NCI-H2107 treated with DMSO at 0.1 percent for 48 hours (cell line): Measurements from ENCODE around the gene CITED2.
"Not testable (repeated sequence)": the region's sequence is repeated elsewhere in the genome, so short reads cannot be mapped to it uniquely, and the experiment has no call there.

Experiments used
- DNase-seq: peaks from one replicate; lab custom pipeline; 2025; ENCODE audit not compliant: unreplicated experiment; lab: John Stamatoyannopoulos, UW

Gene CITED2

DNA sequence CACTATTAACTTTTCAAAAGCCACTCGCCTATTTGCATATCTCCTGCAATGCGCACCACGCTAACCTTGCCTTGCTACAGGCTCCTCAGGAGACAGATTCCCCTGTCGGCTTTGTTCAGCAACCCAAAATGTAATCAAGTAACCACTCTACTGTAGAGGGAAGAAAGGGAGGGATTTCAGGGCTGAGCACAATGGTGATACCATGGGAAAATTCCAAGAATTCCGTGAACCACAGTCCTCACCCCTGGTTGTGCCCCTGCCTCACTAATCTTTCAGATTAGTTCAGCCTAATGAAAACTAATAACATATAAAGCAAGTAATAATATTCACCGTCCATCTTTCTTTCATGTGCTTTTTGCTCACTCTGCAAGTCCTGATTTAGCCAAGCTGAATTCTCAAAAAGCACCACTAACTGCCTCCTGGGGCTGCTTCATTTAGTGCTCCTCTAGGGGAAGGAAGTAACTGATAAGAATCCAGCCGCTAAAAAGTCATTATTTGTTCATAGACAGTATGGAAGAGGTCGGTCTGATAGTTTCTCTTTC lies 6.6 kb downstream of the CITED2 start:
- no peak for DNase-seq

- no peak for DNase-seq
Observed at GRCh38 chr6:139364982-139365379, 9.5 kb downstream of the CITED2 start.

DNA sequence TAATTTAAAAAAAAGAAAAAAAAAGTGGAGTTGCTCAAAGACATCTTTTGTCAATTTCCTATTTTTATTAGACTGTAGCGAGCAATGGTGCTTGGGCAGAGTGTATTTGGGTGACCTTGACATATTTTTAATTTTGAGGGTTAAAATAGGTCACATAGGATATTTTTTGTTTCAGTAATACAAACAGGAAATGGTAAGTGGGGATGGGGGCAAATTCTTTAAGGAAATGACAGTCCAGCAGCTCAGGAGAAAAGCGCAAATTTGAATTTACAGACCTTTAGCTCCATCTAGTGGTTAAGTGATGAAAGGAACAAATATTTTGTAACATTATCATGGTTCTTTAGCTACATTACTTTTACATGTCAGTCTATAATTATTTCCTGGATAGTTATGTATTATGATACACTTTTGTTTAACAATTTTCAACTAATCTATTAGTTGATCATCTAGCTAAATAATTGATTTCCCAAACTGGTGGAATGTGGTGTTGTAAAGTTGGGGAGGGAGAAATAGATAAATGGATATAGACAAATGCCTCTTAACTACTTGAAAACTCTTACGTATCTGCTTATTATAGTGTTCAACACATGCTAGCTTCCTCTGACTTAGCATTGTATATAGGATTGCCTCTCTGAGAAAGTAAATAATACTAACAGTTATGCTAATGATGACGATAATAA lies 10.0 kb downstream of the CITED2 start:
- DNase-seq = peak; percentile 77

DNA sequence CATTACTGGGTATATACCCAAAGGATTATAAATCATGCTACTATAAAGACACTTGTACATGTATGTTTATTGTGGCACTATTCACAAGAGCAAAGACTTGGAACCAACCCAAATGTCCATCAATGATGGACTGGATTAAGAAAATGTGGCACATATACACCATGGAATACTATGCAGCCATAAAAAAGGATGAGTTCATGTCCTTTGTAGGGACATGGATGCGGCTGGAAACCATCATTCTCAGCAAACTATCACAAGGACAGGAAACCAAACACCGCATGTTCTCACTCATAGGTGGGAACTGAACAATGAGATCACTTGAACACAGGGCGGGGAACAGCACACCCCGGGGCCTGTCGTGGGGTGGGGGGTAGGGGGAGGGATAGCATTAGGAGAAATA lies 10.7 kb downstream of the CITED2 start:
- not testable (repeated sequence) for DNase-seq

- not testable (repeated sequence) for DNase-seq
Observed at GRCh38 chr6:139363123-139363522, 11.3 kb downstream of the CITED2 start.

DNA sequence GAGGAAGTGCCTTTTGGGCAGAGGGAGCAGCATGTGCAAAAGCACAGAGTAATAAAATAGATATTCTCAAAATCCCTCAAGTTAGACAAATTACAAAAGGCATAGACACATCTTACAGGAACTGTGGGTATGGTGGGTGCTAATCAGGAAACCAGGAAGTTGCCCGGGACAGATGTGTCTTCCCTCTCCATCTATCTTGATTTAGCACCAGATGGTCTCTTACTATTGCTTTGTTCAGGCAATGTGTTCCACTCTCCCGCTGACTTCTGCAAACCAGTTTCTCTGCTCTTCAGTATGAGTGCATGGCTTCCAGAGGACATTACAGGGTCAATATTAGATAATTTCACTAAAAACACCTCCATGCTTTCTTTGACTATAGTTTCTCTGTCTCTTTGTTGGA lies 13.2 kb downstream of the CITED2 start:
- DNase-seq = no peak

GRCh38 chr6:139356924-139357323 lies 17.5 kb downstream of the CITED2 start:
- no peak for DNase-seq

DNA sequence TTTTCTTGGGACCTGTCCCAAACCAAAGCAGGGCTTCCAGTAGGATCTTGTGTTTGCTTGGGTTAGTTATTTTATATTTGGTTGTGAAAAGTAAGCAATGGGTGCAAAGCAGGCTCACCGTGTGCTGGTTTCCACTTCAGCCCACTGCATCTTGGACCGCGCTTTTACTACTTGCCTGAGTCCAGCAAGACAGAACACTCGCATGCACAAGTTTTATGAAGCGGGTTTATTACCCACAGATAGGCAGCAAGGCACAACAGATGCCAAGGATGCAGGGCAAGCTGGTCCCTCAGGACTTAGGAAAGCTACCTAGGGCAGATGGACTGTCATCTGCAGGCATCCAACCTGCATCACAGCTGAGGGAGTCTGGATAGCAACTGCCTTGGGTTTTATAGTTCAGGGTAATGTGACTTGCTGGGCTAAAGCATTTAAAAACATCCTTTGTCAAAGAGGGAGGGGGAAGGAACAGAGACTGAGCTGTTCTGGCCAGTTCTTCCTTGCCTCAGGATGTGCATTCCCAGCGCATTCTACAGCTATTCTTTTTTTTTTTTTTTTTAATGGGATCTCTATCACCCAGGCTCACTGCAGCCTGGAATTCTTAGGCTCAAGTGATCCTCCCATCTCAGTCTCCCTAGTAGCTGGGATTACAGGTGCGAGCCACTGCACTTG lies 18.5 kb downstream of the CITED2 start:
- DNase-seq = no peak

- DNase-seq = no peak
Observed at GRCh38 chr6:139355172-139355571, 19.3 kb downstream of the CITED2 start.

DNA sequence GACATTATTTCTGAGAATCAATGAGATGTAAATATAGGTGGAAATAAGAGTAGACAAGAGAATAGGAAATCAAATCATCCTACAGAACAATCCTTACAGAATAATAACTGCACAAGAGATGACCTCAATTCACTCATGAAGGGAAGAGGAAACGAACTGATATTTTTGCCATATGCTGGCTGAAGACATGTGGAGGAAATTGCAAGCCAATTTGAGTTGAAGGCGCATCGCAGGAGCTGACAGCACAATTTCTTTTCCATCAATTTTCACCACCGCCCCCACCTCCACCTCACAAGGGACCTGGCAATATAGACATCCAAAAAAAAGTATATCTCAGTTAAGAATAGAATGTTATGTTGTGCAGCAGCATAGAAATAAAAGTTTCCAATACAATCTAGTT lies 20.3 kb downstream of the CITED2 start:
- DNase-seq = no peak

DNA sequence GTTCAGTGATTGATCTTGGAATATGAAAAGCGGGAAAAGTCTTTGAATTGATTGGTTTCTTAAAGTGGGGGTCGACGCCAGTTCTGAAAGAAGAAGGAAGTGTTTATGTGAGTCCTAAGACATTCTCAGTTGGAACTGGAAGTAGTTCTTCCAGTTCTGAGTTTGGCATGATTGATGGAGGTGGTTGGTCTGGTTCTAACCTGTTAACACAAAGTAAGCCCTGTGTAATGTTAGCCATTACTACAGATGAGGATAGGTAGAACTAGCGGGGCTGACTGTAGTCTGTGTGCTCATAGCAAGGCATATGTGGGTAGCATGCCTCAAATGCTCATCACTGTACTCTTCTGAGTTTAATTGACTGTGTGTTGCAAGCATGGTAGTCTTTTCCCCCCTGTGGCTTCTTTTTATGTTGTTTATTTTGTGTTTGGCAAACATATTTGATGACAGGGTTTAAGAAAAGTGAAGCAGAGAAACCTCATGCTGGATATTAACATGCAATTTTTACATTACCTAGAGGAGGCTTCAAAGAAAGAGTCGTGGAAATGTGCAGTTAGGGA lies 24.9 kb downstream of the CITED2 start:
- no peak for DNase-seq

- DNase-seq = no peak
Observed at GRCh38 chr6:139346392-139346791, 28.1 kb downstream of the CITED2 start.

DNA sequence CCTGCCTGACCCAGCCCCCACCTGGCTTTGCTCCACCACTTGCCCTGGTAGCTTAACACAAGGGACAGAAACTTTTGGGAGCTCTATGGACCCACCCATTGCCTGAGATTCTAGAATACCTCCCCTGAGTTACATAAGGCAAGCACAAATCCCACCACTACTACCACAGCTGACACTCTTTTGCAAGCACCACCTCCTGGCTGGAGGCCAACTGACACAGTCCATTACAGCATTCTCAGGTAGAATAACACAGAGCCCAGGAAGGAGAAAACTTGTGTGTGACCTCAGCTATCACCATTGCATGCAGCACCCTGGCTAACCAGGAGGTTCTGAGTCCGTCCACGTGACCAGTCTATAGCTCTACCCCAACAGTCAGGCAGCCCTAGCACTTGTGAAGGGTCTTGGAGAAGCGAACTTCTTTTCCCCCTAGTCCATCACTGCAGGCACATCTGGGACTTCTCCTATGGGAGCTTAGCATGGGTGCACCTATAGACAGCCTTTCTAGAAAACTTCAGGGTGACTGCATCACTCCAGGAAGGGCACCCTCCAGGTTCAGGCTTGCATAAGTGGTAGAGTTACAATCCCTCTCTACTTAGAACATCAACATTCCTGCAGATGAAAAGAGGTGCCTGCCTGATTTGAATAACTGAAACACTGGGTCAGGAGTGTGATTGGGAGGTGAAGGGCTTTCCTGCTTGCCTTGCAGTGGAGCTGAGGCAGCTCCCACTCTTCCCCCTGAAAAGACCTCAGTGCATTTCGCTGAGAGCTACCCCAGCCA lies 30.1 kb downstream of the CITED2 start:
- DNase-seq = no peak

GRCh38 chr6:139343052-139343750 lies 31.2 kb downstream of the CITED2 start:
- DNase-seq = no peak

DNA sequence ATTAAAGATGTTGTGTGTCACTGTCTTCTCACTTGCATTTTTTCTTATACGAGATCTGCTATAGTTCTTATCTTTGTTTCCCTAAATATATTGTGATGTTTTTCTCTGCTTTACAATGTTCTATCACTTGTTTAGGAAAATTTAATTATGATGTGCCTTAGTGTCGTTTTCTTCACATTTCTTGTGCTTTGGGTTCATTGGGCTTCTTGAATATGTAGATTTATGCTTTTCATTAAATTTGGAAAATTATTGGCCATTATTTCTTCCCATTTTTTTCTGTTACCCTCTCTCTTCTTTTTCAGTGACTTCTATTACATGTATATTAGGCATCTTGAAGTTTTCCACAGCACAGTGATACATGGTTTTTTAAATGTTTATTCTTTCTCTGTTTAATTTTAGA lies 33.4 kb downstream of the CITED2 start:
- no peak for DNase-seq

DNA sequence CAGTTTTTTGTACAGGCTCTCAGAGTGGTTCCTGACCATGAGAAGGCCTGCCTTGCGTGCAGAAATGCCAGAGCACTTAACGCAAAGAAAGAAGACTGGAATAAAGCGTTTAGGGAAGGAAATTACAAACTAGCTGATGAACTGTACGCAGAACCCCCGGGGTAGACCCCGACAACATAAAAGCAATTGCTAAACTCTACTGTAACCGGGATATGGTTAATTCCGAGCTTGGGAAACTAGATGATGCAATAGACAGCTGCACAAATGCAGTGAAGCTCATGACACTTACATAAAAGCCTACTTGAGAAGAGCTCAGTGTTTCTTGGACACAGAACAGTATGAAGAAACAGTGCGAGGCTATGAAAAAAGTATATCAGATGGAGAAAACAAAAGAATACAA lies 35.7 kb downstream of the CITED2 start:
- no peak for DNase-seq

DNA sequence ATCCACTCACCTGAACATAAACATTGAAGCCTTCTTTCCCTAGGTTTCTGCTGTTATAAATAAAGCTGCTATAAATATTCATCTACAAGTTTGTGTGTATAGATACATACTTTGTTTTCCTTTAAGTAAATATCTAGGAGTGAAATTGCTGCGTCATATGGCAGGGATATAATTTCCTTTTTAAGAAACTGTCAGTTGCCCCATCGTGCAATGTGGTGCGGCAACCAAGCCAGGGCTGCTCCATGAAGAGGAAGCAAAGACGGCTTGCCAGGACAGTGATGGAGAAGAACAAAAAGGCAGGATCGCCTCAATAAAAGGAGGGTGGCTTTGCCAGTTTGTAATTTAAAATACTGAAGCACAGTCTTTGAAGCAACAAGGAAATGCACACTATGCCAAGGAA lies 36.6 kb downstream of the CITED2 start:
- DNase-seq = no peak

GRCh38 chr6:139337001-139337400 lies 37.4 kb downstream of the CITED2 start:
- no peak for DNase-seq

GRCh38 chr6:139336488-139336887 lies 38.0 kb downstream of the CITED2 start:
- no peak for DNase-seq

- no peak for DNase-seq
Observed at GRCh38 chr6:139335447-139336210, 38.8 kb downstream of the CITED2 start.
